SHP77 (cell line): Measurements from ENCODE around the gene EPG5.
"Not testable (repeated sequence)": the region's sequence is repeated elsewhere in the genome, so short reads cannot be mapped to it uniquely, and the experiment has no call there.

ENCODE experiments used
- DNase-seq, 2 experiments: peaks; one replicate each; lab custom pipeline; 2025; lab: John Stamatoyannopoulos, UW

The EPG5 gene

DNA sequence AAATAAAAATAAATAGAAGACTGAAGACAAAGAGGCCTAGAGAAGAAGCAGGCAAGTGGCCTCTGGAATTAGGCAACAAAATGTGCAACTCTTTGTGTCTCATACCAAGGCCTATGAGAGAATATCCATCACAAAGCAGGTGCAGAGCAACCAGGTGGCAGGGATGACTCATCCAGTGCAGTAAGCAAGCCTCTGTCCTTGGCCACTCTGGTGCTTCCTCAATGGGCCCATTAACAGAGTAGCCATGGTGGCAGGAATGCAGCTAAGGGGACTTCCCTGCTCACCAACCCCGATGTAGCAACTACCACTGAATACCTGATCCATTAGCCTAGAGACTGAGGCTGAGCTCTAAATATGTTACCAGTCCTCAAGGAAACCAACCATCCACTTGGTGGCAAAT, 11.0 kb upstream of the EPG5 start:
- DNase-seq = peak; percentile 74 to 78

DNA sequence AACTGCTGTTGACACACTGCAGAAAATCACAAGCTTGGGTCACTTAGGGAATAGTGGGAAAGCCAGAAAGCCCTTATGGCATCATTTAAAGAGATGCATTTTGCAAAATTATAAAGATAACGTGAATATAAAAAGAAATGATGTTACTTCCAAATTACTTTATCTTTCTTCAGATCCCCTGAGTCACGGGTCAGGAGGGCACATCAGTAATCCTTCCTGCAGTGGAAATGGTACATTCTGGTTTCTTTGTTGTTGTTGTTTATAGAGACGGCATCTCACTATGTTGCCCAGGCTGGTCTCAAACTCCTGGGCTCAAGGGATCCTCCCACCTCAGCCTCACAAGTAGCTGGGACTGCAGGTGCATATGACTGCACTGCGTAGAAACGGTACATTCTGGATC, 9.8 kb upstream of the EPG5 start:
- DNase-seq = no peak

DNA sequence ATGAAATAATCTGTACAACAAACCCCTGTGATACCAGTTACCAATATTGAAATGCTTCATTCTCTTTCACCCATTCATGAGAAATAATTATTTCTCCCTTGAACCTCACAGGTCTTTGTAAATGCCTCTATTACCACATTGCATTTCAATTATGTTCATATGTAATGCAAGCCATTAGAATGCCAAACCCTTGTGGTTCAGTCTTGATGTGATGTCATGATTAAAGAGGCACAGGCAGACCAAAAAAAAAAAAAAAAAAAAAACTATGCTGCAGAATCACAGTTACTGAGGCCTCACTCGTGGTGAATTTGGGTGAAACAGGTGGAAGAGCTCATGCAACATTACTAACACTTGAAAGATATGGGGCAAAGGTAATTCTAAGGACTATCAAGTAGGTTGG, 9.4 kb upstream of the EPG5 start:
- no peak for DNase-seq

DNA sequence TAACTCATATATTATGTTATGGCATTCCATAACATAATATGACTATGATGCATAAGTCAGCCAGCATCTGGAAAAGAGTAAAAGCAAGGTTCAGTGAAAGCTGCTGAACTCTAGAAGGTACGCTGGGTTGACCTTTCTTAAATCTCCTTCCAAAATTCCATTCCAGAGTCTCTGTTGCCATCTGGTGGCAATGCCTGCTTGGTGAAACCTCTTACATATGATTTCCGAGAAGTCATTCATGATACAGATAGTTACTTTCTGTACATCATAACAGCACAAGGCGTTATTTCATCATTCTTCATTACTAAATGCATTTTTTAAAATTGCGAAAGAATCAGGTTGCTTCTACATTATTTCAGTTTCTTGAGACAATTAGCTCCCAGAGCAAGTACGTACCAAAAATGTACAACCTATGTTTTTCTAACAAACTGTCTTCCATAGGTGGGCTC, 7.0 kb upstream of the EPG5 start:
- peak; percentile 55 to 73 for DNase-seq

DNA sequence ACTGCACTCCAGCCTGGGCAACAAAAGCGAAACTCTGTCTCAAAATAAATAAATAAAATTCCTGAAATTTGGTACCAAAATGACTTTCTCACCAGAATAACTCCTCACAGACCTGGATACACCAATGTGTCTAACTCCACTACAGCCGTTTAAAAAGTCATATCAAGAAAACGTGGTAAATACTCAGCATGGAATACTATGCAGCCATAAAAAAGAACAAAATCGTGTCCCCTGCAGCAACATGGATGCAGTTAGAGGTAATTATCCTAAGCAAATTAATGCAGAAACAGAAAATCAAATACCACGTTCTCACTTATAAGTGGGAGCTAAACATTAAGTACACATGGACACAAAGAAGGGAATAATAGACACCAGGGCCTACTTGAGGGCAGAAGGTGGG, 2.2 kb downstream of the EPG5 start:
- not testable (repeated sequence) for DNase-seq

DNA sequence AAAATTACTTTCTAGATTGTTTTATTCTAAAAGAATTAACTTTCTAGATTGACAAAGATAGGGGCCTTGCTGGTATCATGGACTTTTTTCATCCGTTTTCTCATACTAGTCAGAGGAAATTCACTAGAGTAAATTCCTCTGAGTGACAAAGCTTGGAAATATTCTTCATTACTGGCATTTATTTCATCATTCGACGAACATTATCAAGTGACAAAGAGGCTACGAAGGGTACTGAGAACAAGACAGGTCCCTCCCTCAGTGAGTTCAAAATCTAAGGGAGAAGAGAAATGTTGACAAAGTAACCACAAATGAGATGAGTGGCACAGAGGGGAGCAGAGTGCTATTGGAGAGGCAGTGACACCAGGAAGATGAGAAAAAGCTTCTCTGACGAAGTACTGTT, 4.3 kb downstream of the EPG5 start:
- DNase-seq = no peak

DNA sequence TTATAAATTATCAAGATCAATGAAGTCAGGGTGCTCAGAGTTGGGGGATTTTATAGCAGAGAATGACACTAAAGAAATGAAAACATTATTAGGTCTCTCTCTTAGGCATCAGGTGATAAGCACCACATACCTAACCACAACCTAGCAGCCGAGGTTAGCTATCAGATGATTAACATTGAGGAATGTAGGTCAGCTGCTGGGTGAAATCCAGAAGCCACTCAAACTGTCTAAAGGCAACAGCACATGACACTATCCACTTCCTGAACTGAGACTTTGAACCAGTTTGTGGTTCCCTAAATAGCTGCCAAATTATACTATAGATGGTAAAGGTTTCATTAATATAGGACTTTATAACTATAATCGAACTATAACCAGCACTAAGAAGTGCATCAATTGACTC, 4.7 kb downstream of the EPG5 start:
- DNase-seq = no peak

DNA sequence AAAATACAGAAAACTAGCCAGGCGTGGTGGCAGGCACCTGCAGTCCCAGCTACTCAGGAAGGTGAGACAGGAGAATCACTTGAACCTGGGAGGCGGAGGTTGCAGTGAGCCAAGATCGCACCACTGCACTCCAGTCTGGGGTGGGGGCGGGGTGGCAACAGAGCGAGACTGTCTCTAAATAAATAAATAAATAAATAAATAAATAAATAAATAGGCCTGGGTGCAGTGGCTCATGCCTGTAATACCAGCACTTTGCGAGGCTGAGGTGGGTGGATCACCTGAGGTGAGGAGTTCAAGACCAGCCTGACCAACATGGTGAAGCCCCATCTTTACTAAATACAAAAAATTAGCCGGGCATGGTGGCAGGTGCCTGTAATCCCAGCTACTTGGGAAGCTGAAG, 7.6 kb downstream of the EPG5 start:
- DNase-seq = not testable (repeated sequence)

DNA sequence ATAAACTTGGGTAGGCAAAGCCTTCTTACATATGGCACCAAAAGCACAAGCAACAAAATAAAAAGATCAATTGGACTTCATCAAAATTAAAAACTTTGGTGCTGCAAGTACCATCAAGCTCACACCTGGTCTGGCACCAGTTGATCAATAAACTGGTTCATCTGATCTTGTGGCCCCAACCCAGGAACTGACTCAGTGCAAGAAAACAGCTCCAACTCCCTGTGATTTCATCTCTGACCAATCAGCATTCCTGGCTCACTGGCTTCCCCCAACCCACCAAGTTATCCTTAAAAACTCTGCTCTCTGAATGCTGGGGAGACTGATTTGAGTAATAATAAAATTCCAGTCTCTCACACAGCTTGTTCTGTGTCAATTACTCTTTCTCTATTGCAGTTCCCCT, 8.4 kb downstream of the EPG5 start:
- no peak for DNase-seq

DNA sequence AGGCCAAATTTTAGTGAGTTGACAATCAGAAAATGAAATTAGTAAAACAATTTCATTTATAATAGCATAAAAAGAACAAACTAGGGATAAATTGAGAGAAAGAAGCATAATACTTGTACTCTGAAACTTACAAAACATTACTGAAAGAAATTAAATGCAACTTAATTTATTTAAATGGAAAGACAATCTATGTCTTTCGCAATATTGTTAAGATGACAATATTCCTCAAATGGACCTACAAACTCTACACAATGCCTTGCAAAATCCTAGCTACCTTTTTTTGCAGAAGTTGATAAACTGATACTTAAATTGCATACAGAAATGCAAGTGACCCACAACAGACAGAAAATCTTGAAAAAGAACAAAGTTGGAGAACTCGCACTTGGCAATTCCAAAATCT, 9.1 kb downstream of the EPG5 start:
- DNase-seq = no peak

DNA sequence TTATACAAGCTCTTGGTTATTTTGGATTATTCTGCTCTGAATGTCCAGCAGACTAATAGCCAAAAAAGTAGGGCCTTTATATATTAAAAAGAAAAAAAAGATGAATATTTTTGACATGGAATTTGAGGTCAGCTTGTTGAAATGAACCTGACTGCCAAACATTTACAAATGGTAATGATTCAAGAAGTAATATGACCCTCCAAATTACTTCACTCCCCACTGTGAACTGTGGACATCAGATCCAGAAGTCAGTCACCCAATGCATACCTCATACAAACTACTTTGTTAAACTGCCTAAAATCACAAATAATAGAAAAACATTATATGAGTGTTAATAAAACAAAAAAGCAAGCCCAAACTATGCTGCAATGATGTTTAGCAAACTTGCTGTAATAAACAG, 10.0 kb downstream of the EPG5 start:
- no peak for DNase-seq

DNA sequence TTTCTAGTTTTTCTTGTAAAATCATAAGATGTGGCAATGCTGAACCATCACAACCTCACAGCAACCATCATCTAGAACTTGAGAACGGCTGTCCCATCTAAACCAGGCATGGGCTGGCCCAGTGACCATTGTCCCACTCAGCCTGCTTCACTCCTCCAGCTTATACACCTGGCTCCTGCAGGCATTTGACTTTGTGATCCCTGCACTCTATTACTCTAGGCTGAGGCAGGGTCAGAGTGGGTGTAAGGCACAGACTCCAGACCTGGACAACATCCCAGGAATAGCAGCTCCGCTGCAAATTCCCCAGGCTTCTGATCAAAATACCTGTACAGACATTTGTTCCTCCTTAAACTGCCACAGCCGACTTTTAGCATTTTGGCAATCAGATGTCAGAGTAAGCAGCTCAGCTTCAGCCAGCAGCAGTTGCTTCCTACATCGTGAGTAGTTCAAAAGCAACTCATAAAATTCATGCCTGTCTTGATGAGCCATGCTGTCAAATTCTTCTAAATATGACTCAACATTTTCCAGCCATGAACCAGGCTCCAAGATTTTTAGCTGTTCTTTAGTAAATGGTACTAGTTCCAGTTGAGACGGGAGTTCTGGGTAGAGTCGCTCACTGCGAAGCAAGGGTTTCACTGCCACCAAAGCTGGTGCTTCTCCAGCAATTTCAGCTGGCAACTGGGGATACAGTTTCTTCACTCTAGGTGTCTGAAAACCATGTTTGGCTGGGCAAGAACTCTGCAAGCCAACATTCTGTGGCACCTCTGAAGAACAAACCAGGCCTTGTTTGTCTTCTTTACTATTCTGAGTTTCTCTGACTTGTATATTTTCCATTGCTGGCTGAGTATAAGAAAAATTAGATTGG, 12.8 kb downstream of the EPG5 start:
- DNase-seq = no peak

DNA sequence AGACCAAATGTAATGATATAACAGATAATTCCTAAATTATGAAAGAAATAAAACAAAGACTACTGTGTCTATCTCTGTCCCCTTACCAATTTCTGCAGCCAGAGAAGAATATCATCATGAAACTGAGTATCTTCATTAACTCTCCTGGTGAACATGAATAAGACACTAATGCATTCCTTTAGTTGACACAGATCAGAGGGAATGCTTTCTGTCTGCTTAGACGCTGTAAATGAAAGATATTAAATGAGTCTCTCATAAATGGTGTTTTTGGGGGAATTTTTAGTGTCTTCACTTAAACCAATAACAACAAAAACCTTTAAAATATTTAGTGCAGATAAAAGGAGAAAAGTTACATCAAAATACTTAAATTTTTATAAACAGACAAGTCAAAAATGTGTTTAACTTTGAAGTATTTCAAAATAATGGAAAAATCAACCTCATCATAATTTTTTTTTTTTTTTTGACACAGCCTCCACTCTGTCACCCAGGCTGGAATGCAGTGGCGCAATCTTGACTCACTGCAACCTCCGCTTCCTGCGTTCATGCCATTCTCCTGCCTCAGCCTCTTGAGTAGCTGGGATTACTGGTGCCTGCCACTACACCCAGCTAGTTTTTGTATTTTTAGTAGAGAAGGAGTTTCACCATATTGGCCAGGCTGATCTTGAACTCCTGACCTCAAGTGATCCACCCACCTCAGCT, 16.0 kb downstream of the EPG5 start:
- no peak for DNase-seq

DNA sequence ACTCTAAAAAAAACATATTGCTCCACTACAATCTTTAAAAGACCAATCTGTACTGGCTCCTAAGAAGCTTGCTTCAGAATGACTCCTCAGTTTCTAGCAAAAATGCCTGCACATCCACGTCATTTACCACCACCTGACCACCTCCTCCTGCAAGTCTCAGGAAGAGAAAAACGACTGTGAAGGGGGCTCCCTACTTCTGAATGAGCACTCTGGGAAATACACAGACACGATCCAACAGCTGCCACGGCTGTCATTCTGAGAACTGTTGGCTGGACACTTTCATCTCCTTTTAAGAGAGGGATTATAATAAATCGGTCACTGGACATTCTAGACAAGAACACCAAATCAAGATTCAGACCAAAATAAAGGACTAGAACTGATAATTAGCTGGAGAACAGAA, 21.5 kb downstream of the EPG5 start:
- DNase-seq = no peak

DNA sequence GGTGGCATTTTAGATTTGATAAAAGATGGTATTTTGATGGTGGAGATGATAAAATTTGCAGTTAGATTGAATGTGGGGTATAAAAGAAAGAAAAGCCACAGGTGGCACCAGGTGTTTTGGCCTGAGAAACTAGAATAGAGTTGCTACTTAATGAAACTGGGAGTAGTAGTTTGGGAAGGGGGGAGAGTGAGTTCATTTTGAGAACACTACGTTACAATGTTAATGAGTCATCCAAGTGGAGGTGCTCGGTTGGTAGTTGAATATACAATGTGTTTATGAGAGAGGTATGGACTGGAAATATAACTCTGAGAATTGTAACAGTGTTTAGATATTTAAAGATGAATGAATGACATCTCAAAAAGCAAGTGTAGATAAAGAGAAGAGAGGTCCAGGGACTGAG, 26.4 kb downstream of the EPG5 start:
- no peak for DNase-seq

DNA sequence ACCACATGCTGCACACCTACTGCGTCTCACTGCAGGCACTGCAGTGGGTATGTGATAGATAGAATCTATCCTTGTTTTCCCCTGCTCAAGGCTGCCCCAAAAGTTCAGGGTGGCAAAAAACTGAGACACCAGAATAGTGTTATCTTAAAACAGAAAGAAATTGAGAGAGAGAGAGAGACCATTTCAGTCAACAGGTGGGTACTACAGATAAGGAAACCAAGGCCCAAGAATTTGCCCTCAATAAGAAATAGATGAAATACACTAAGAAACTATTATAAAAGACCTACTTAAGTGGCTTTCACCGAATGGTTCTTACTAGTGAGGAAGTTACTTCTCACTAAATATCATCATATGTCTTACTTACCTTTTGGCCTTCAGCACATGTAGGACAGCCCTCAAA, 27.9 kb downstream of the EPG5 start:
- DNase-seq = no peak

DNA sequence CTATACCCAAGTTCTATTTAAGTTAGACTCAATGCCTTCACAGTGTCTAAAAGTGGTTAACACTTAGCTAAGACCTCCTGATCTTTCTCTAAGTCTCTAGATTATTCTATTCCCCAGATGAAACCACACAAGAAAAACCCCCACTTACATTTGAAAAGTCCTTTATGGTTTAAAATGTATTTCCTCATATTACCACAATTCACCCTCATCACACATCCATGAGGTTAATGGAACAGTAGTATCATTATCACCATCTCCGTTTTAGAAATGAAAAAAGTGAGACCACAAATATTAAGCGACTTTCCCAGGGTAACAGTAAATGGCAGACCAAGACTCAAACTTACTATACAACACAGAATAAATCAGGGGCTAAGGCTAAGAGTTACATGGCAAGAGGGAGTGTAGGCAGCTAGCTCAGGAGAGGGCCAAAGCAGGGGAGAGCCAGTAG, 28.6 kb downstream of the EPG5 start:
- no peak for DNase-seq

DNA sequence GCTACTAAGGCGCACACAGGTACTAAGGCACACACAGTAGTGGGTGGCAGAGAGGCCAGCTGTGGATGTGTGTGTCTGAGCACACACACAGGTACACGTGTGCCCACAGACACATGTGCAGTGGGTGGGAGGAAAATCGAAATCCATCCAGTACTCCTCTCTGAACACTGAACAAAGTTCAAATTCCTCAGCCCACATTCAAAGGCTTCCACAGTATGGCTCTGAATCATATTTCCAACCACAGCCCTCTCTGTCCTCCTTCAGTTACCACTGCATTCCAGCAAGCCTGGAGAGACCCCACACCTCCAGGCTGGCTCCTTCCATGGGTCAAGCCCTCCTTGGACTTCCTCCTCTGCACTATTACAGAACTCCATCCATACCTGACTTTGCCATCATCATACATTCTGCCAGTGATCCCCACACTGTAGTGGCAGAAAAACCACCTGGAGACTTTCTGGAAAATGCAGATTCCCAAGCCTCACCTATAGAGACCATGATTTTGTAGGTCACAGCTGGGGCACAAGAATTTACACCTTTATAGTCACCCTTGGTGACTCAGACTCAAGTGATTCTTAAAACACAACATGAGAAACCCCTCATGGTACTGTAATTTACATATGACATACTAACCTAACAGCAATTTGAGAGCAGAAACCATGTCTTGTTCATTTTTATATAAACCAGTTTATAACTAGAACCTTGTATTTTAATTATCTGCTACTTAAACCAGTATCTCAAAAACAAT, 31.4 kb downstream of the EPG5 start:
- DNase-seq = no peak

DNA sequence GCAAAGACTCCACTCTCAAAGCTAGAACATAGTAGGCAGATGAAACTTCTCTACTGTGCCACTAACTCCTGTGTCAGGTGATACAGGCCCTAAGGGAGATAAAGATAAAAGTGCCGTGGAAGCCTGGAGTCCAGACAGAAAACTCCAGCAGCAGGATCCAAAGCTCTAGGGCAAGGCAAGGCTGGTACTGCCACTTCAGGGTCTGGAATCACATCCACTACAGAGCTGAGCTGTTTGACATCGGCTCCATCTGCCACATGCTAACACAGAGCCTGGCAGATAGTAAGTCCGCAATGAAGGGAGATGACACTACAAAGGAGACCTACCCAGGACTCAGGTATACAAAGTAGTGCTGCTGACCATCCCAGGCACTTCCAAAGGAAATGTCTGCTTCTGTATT, 34.4 kb downstream of the EPG5 start:
- no peak for DNase-seq

DNA sequence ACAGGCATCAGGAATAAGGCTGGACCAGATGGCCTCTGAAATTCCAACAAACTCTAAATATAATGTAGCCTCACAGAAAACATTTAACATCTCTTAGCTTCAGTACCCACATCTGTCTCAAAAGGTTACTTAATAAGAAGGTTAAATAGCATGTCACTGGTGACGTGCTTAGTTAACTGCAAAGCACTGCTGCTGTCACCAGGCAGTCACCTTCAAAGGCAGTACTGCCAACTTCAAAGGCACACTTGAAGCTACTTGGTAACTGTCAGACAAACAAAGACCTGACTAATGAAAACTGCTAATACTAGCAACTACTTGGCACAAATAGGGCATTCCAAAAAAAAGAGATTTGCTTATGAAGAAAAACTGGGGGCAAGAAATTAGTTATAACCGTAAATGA, 36.2 kb downstream of the EPG5 start:
- DNase-seq = no peak

DNA sequence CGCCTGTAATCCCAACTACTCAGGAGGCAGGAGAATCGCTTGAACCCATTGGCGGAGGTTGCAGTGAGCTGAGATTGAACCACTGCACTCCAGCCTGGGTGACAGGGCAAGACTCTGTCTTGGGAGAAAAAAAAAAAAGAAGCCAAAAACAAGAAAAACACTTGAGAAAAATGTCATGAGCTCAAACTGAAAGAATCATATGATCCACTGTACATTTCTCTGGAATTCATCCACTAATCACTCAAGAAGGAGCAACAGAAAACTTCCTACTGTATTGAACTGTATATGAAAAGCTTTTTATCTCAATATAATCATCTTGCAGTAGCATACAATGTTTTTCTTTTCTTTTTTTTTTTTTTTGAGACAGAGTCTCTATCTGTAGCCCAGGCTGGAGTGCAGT, 40.4 kb downstream of the EPG5 start:
- no peak for DNase-seq

DNA sequence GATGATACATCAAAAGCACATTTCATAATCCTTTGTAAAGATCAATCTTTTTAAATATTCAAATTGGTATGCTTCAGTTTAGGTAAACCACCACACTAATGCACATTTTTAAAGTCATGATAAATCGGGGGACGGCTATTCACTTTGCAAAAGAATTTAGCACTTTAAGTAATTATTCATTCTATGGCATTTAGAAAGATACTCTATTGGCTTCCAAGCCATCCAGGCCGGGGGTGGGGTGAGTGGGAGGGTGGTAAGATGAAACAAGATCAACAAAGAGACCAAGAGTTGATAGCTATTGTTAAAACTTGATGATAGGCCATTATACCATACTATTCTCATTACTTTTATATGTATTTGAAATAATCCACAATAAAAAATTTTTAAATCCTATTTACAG, 41.0 kb downstream of the EPG5 start:
- no peak for DNase-seq

DNA sequence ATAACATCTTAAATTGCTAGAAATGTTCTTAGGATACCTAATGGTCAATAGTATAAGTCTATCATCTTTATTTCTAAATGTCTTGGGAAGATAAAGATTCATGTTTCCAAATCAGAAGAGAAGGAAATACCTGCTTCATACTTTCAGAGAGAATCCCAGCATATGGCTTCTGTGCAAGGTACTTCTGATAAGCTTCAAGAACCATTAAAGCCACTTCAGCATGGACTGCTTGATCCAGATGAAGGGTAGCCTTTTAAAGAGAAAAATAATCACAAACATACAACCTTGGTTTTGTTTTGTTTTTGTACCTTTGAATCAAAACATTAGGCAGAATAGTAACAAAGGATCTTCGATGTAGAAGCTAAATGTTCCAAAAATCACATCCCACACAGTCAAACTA, 44.0 kb downstream of the EPG5 start:
- DNase-seq = no peak
